H7 (cell line): Measurements from ENCODE around the gene DIDO1. TPM values are rescaled to one million over a fixed set of nuclear protein-coding genes. Genes with fewer than 3 reads are reported as not detected.

Source experiments
- DNase-seq: peaks from one replicate; pipeline ENCODE4 v3.0.0; 2012
- H3K27me3 ChIP-seq: 2 replicates; pipeline ENCODE4 v1.6.0; 2011; ENCODE audit warnings: mild to moderate bottlenecking, low read length; ENCODE audit not compliant: control insufficient read depth, insufficient read depth
- H3K36me3 ChIP-seq: replicated peaks from 2 replicates; pipeline ENCODE4 v1.5.1; 2011; ENCODE audit warnings: low read length; ENCODE audit not compliant: control insufficient read depth, insufficient read depth
- H3K4me3 ChIP-seq: 2 replicates; pipeline ENCODE4 v1.5.1; 2011; ENCODE audit warnings: low read depth, mild to moderate bottlenecking, control low read depth, low read length, moderate library complexity; ENCODE audit not compliant: insufficient read depth
- total RNA-seq: library from RNA; depleted of rRNA; stranded (reverse); fragments of >200 nt; shearing (Covaris generic); gene quantifications from 2 replicates; pipeline ENCODE4 v1.2.3, GENCODE V29; 2014

DIDO1 gene
- total RNA-seq, 1 experiment from 2014 or later = 53.2 TPM

DNA sequence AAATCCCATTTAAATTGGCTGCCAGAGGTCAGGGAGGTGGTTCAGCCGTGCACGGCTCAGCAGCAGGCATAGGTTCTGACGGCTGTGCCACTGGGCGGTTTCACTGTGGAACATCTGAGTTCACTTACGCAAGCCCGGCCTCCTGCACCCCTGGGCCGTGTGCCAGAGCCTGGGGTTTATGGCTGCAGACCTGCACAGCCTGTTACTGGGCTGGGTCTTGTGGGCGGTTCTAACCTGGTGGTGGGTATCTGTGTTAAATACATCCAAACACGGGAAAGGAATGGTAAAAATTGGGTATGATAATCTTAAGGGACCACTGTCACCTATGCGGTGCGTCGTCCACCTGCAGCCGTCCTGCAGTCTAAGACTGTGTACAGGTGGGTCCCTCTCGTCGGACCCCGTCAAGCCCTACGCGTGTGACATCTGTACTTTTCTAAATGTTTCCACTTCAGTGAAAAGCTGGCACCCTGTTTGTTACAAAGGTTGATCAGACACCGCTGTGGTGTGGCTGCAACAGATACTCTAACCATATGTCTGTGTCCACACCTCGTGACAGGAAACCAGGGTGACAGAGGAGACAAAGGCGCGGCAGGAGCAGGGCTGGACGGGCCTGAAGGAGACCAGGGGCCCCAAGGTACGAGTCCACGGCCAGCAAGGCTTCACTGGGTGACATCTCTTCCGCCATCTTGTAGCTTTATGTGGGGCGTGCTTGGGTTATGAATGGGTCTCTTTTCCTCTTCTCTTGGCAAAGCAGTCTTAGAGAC, 88.0 kb downstream of the DIDO1 start:
- Histone ChIP-seq H3K4me3 (no peak overlapping the region), H3K36me3 (peaks cover 2% of the 10 kb centered on the region), H3K27me3 (no peaks in the 10 kb centered on the region)
- no peak for DNase-seq

DNA sequence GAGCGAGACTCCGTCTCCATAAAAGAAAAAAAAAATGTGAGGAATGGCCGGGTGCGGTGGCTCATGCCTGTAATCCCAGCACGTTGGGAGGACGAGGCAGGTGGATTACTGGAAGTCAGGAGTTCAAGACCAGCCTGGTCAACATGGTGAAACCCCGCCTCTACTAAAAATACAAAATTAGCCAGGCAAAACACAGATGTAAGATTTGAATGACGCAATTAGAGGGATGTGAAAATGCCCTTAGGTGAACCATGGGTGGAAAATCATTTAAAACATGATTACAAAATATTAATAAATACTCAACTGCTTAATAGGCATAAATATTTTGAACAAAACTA, 88.5 kb downstream of the DIDO1 start:
- H3K27me3 ChIP-seq = no peaks in the 10 kb centered on the region
- no peak overlapping the region for H3K4me3 ChIP-seq
- peaks cover 2% of the 10 kb centered on the region for H3K36me3 ChIP-seq
- DNase-seq = no peak

DNA sequence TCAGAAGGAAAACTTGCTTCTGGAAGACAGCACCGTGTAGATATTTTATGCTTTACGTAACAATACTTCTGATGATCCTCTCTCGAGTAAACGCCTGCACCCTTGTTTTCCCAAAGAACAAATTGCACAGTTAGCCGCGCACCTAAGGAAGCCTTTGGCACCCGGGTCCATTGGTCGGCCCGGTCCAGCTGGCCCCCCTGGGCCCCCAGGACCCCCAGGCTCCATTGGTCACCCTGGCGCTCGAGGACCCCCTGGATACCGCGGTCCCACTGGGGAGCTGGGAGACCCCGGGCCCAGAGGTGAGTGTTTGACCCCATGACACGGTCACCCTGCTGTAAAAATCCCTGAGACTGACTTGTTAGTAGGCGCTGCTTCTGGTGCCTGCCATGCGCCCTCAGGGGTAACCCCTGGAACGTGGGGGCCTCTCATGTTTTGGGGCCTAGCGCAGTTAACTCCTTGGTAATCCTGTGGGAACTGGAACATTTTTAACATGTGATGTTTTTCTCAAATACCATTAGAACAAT, 89.3 kb downstream of the DIDO1 start:
- Histone ChIP-seq H3K4me3 (no peak overlapping the region), H3K27me3 (no peaks in the 10 kb centered on the region), H3K36me3 (peaks cover 3% of the 10 kb centered on the region)
- DNase-seq = peak; percentile 22

GRCh38 chr20:62835931-62836861, 90.1 kb downstream of the DIDO1 start:
- Histone ChIP-seq H3K4me3 (no peak overlapping the region), H3K36me3 (peaks cover 5% of the 10 kb centered on the region), H3K27me3 (no peaks in the 10 kb centered on the region)
- peak; percentile 60 for DNase-seq

- Histone ChIP-seq H3K27me3 (no peaks in the 10 kb centered on the region), H3K36me3 (peaks cover 5% of the 10 kb centered on the region), H3K4me3 (no peak overlapping the region)
- peak; percentile 31 for DNase-seq
Measured at GRCh38 chr20:62834967-62835730, 91.2 kb downstream of the DIDO1 start.

DNA sequence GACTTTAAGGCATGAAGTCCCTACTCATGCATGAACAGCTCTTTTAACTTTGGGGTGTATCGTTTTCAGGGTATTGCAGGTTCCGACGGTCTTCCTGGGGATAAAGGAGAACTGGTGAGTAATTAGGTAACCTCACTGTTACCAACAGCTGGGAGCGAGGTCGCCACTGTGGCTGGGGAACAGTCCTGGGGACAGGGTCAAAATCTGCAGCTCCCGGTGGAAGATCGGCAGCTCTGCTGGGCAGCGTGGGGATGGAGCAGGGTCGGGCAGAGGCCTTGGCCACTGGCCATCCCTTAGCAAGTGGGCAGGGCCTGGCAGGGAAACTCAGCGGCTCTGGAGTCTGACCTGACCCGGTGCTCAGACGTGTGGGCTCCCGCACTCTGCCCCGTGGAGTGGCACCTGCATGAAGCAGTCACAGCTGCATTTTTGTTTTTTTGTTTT, 93.3 kb downstream of the DIDO1 start:
- DNase-seq = peak; percentile 60
- no peak overlapping the region for H3K4me3 ChIP-seq
- H3K36me3 ChIP-seq = peaks cover 5% of the 10 kb centered on the region
- H3K27me3 ChIP-seq = no peaks in the 10 kb centered on the region

DNA sequence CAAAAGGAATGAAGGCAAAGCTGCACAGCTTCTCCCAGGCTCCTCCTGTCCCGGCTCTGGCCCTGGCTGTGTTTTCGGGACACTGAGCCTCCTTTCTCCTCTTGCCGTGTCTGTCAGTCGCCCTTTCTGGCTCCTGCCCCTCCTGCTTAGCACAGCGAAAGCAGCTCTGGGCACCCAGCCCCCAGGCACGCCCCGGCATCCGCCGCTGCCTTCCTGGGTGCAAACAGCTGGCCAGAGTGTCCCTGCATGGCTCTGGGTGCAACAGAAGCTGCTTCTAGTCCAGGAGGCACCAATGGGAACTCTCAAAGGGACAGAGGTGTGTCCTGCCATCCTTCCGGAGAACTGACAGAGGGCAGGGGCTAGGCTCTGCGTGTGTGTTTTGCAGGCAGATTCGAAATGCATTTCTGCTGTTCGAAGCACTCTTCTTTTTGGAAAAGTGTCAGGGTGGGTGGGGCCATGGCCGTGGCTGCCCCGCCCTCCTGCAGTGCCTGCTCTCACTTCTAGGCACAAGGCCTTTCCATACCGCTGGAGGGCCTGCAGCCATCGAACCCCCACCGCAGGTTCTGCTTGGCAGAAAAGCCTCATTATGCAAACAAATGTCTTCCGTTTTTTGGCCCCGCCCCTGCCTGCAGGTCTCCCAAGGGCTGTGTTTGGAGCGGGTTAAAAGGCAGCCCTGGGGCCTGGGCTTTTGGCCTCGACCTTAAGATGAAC, 93.9 kb downstream of the DIDO1 start:
- Histone ChIP-seq H3K36me3 (peaks cover 5% of the 10 kb centered on the region), H3K4me3 (no peak overlapping the region), H3K27me3 (no peaks in the 10 kb centered on the region)
- peak; percentile 84 for DNase-seq

DNA sequence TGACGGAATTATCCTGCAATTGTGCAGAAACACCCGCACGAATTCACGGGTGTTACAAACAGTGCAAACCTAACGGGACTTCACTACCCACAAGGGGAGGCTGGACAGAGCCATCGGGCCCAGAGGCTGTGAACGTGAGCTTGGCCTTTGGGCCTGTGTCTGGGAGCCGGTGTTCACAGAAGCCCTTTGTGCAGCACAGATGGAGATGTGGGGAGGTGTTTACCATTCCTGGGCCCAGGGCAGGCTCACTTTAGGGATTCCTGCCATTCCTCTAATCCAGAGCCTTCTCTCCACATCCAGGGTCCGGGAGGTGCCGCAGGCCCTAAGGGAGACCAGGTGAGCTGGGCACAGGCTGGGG, 94.5 kb downstream of the DIDO1 start:
- peak; percentile 57 for DNase-seq

DNA sequence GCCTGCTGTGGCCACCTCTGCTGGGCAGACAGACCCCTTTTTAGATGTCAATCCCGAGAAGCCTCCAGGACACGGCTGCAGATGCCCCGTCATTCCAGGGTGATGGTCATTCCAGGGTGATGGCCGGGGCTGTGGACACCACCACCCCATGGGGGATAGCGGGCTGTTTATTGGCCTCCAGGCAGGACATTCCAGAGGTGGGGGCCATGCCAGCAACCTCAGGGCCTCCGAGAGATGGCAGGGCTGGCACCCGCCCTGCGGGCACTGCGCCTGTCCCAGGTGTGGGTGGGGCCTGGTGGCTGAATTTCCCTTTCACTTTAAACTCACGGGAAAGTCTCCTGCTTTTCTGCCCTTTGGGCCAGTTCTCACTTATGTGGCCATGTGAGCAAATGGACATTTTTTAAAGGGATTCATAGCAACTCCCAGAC, 94.9 kb downstream of the DIDO1 start:
- H3K36me3 ChIP-seq = peaks cover 3% of the 10 kb centered on the region
- DNase-seq = peak; percentile 46
- no peak overlapping the region for H3K4me3 ChIP-seq
- H3K27me3 ChIP-seq = no peaks in the 10 kb centered on the region

More for the DNA sequence above, 94.5 kb downstream of the DIDO1 start:
- Histone ChIP-seq H3K27me3 (no peaks in the 10 kb centered on the region), H3K4me3 (no peak overlapping the region), H3K36me3 (peaks cover 4% of the 10 kb centered on the region)

GRCh38 chr20:62830821-62831220, 95.5 kb downstream of the DIDO1 start:
- peaks cover 3% of the 10 kb centered on the region for H3K36me3 ChIP-seq
- H3K27me3 ChIP-seq = no peaks in the 10 kb centered on the region
- peak; percentile 45 for DNase-seq
- no peak overlapping the region for H3K4me3 ChIP-seq

- Histone ChIP-seq H3K27me3 (no peaks in the 10 kb centered on the region), H3K4me3 (no peak overlapping the region), H3K36me3 (peaks cover 3% of the 10 kb centered on the region)
- DNase-seq = peak; percentile 29
Measured at GRCh38 chr20:62830251-62830650, 96.1 kb downstream of the DIDO1 start.

GRCh38 chr20:62829231-62830230, 96.8 kb downstream of the DIDO1 start:
- H3K27me3 ChIP-seq = no peaks in the 10 kb centered on the region
- peaks cover 3% of the 10 kb centered on the region for H3K36me3 ChIP-seq
- peak; percentile 41 for DNase-seq

More at GRCh38 chr20:62829231-62830230, 96.8 kb downstream of the DIDO1 start:
- H3K4me3 ChIP-seq = no peak overlapping the region
